Activated CD8-positive, alpha-beta T cell treated with anti-CD3 and anti-CD28 coated beads, Interleukin-2, amount 10 ng/mL, durations not matched to agents 7 days and 5 days (primary cell): ENCODE data around the gene ZSWIM6. TPM values are rescaled to one million over a fixed set of nuclear protein-coding genes. Genes with fewer than 3 reads are reported as not detected.

ENCODE experiments used
- ATAC-seq: fragments of 150-1000 bp; cut with Tn5 transposase; one replicate; pipeline ENCODE4 v1.10.0; 2021; ENCODE audit warnings: moderate library complexity
- CTCF ChIA-PET: fragments of 350-600 bp; sonication (Branson Sonifier 250); formaldehyde crosslinking; loops from one replicate; lab custom pipeline; 2021; ENCODE audit warnings: antibody characterized with exemption; lab: Charles Lee
- POLR2A ChIA-PET: fragments of 350-600 bp; sonication (Branson Sonifier 250); formaldehyde crosslinking; loops from one replicate; lab custom pipeline; 2021; ENCODE audit warnings: antibody characterized with exemption; lab: Charles Lee
- DNase-seq: peaks from one replicate; pipeline ENCODE4 v3.0.0-alpha.2; 2020
- H3K27ac Mint-ChIP-seq: one replicate; pipeline ENCODE4 v1.8.0; 2021; ENCODE audit warnings: mild to moderate bottlenecking, mixed read lengths
- H3K27me3 Mint-ChIP-seq: one replicate; pipeline ENCODE4 v1.8.0; 2021; ENCODE audit warnings: low read depth, mixed read lengths
- H3K36me3 Mint-ChIP-seq: one replicate; pipeline ENCODE4 v1.8.0; 2021; ENCODE audit warnings: low read depth, mixed read lengths
- H3K4me1 Mint-ChIP-seq: one replicate; pipeline ENCODE4 v1.8.0; 2021; ENCODE audit warnings: low read depth, mixed read lengths
- H3K4me3 Mint-ChIP-seq: one replicate; pipeline ENCODE4 v1.8.0; 2021; ENCODE audit warnings: mild to moderate bottlenecking, mixed read lengths
- H3K9me3 Mint-ChIP-seq: one replicate; pipeline ENCODE4 v1.8.0; 2022; ENCODE audit warnings: mixed read lengths; ENCODE audit not compliant: insufficient read depth
- total RNA-seq, 2 experiments: library from RNA; stranded (reverse); gene quantifications; one replicate each; pipeline ENCODE4 v1.2.3, GENCODE V29; 2021

The ZSWIM6 gene
- total RNA-seq, 2 experiments from 2014 or later: 2.5 to 2.6 TPM

DNA sequence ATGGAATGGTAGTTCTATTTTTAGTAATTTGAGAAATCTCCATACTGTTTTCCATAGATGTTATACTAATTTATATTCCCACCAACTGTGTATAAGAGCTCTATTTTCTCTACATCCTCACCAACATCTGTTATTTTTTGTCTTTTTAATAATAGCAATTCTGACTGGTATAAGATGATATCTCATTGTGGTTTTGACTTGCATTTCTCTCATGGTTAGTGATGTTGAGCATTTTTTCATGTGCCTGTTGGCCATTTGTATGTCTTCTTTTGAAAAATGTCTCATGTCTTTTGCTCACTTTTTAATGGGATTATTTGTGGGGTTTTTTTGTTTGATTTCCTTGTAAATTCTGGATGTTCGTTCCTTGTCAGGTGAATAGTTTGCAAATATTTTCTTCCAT is 154.4 kb downstream of the ZSWIM6 start:
- no peaks in the 10 kb centered on the region for H3K27me3 Mint-ChIP-seq

DNA sequence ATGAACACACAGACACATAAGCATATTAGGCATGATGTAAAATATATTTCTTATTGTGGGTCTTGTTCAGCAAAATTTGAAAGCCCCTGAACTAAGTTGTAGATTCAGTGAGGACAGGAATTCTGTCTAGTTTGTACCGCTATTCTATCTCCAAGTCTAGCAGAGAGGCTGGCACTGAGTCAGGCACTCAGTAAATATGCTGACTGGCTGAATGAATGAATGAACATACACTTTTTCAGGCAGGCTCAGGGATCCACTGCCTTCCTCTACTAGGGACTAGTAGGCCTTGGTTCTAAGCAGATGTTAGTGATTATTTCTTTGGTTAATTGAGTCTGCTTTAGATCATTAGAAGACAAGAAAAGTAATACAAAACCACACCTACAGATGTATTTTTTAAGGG is 157.5 kb downstream of the ZSWIM6 start:
- ATAC-seq (no peak), DNase-seq (no peak)
- Mint-ChIP-seq H3K36me3 (no peaks in the 10 kb centered on the region), H3K4me1 (no peaks in the 10 kb centered on the region), H3K27me3 (no peaks in the 10 kb centered on the region), H3K9me3 (no peaks in the 10 kb centered on the region), H3K27ac (no peak overlapping the region), H3K4me3 (no peak overlapping the region)
- ChIA-PET CTCF (no interaction called here), POLR2A (no interaction called here)

More for the DNA sequence above, 154.4 kb downstream of the ZSWIM6 start:
- Mint-ChIP-seq H3K4me3 (no peak overlapping the region), H3K27ac (no peak overlapping the region), H3K4me1 (no peaks in the 10 kb centered on the region), H3K9me3 (no peaks in the 10 kb centered on the region), H3K36me3 (no peaks in the 10 kb centered on the region)
- ChIA-PET CTCF (no interaction called here), POLR2A (no interaction called here)
- DNase-seq (no peak), ATAC-seq (no peak)

DNA sequence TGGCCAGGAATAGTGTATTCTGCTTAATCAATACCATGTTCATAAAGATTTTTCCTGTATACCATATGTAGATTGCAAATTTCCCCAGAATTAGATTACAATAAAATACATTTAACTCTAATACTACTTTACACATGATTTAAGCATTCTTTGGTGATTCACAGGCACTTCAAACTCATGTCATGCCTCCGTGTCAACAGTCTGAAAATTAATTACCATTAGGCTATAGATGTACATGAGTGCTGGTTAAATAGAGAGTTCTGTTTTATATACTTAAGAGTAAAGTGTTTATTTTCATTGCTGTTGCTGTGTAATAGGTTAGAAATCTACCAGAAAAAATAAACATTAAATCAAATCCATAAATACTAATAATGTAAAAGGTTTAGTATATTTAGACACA is 159.8 kb downstream of the ZSWIM6 start:
- H3K9me3 Mint-ChIP-seq: no peaks in the 10 kb centered on the region
- no peaks in the 10 kb centered on the region for H3K27me3 Mint-ChIP-seq
- ChIA-PET CTCF (no interaction called here), POLR2A (no interaction called here)
- no peak overlapping the region for H3K27ac Mint-ChIP-seq
- ATAC-seq (no peak), DNase-seq (no peak)
- H3K4me1 Mint-ChIP-seq: no peaks in the 10 kb centered on the region
- H3K36me3 Mint-ChIP-seq: no peaks in the 10 kb centered on the region
- H3K4me3 Mint-ChIP-seq: no peak overlapping the region

DNA sequence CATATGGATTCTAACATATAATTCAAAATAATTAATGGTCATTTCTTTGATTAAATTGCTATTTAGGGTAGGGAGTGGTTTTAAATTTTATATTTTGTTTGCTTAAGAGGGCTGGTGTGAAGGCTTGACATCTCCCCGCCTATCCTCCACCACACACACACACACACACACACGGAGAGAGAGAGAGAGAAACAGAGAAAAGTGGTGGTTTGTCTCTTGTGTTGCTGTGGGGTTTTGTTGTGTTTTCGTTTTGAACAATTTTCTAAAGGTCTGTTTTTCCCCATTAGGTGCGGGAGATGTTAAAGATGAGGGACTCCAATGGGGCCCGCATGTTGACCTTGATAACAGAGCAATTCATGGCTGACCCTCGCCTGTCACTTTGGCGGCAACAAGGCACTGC is 161.9 kb downstream of the ZSWIM6 start:
- H3K27me3 Mint-ChIP-seq: no peaks in the 10 kb centered on the region
- POLR2A ChIA-PET: no interaction called here
- no peaks in the 10 kb centered on the region for H3K9me3 Mint-ChIP-seq
- CTCF ChIA-PET: no interaction called here
- H3K4me3 Mint-ChIP-seq: no peak overlapping the region
- H3K27ac Mint-ChIP-seq: no peak overlapping the region
- DNase-seq: no peak
- H3K36me3 Mint-ChIP-seq: no peaks in the 10 kb centered on the region
- ATAC-seq: no peak
- no peaks in the 10 kb centered on the region for H3K4me1 Mint-ChIP-seq

DNA sequence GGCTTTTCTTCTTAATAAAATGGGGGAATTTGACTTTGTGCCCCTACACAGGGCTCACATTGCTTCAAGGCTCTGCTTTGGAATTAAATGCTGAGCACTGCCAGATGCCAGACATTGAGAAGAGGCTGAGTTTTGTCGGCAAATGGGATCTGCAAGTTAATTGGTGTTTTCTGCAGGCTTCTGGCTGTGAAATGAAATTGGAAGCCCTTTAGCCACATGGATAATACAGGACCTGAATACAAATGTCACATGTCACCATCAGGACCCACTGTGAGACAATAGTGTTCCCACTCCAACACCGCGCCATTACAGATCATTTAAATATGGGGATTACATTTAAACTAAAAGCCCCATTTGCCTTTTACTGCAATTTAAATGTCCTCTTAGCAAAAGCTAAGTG is 164.4 kb downstream of the ZSWIM6 start:
- Mint-ChIP-seq H3K27me3 (no peaks in the 10 kb centered on the region), H3K27ac (no peak overlapping the region), H3K36me3 (no peaks in the 10 kb centered on the region), H3K9me3 (no peaks in the 10 kb centered on the region), H3K4me3 (no peak overlapping the region), H3K4me1 (no peaks in the 10 kb centered on the region)
- ChIA-PET CTCF (no interaction called here), POLR2A (no interaction called here)
- ATAC-seq (no peak), DNase-seq (no peak)

DNA sequence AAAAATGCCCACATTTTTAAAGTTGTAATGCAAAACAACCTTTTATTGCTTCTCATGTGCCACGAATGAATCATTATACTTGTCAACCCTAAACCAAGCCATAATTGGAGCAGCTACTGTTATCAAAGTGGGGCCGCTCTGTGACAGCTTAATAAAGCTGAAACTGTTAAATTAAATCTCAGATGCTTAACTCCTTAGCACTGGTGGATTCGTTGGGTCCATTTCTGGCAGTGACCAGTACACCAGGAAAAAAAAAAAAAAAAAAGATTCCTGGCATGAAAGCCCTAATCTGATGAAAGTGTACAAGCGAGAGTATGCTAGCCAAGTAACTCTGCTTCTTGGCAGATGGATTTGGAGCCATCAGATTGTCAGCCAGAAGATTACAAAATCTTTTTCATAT is 164.8 kb downstream of the ZSWIM6 start:
- no peak overlapping the region for H3K27ac Mint-ChIP-seq
- H3K4me3 Mint-ChIP-seq: no peak overlapping the region
- no peak for ATAC-seq
- H3K36me3 Mint-ChIP-seq: no peaks in the 10 kb centered on the region
- no peaks in the 10 kb centered on the region for H3K27me3 Mint-ChIP-seq
- CTCF ChIA-PET: no interaction called here
- H3K9me3 Mint-ChIP-seq: no peaks in the 10 kb centered on the region
- no peak for DNase-seq
- no peaks in the 10 kb centered on the region for H3K4me1 Mint-ChIP-seq
- POLR2A ChIA-PET: no interaction called here

DNA sequence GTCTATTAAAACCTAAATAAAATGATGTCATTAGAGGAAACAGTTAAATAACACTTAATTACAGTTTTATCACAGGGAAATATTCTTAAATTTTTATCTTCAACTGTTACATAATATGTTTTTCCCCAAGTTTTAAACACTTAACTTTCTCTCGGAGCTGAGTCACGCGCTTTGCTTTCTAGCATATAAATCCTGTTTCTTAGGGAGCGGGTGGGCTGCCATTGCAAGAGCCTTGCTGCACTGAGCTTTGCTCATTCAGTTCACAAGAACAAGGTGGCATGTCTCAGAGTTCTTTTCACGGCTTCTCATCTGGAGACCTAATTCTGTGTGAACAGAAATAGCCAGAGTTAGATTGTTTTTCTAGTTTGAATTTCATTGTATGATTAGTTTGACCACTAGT is 166.1 kb downstream of the ZSWIM6 start:
- CTCF ChIA-PET: no interaction called here
- Mint-ChIP-seq H3K4me3 (no peak overlapping the region), H3K4me1 (no peaks in the 10 kb centered on the region), H3K27me3 (no peaks in the 10 kb centered on the region), H3K9me3 (no peaks in the 10 kb centered on the region), H3K27ac (no peak overlapping the region), H3K36me3 (no peaks in the 10 kb centered on the region)
- ATAC-seq: no peak
- POLR2A ChIA-PET: no interaction called here
- no peak for DNase-seq

DNA sequence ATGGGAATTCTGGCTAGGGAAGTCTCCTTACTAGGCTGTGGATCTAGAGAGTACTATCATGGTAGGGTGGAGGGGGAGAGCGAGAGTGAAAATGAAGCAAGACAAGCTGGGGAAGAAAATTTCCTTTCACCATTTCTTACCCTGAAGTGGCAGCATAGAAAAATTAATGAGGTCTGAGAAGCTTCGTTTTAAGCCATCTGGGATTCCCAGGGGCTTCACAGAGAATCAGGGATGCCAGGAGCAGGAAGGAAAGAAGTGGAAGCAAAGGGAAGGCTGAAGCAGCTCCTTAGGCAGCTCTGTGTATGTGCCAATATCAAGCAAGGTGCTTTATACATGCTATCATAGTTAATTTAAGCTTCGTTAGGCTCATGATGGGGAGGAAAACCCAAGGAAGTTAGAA is 169.9 kb downstream of the ZSWIM6 start:
- Mint-ChIP-seq H3K9me3 (no peaks in the 10 kb centered on the region), H3K27ac (no peak overlapping the region), H3K4me1 (no peaks in the 10 kb centered on the region), H3K27me3 (no peaks in the 10 kb centered on the region), H3K4me3 (no peak overlapping the region), H3K36me3 (no peaks in the 10 kb centered on the region)
- ATAC-seq (no peak), DNase-seq (no peak)
- POLR2A ChIA-PET: no interaction called here
- CTCF ChIA-PET: no interaction called here

DNA sequence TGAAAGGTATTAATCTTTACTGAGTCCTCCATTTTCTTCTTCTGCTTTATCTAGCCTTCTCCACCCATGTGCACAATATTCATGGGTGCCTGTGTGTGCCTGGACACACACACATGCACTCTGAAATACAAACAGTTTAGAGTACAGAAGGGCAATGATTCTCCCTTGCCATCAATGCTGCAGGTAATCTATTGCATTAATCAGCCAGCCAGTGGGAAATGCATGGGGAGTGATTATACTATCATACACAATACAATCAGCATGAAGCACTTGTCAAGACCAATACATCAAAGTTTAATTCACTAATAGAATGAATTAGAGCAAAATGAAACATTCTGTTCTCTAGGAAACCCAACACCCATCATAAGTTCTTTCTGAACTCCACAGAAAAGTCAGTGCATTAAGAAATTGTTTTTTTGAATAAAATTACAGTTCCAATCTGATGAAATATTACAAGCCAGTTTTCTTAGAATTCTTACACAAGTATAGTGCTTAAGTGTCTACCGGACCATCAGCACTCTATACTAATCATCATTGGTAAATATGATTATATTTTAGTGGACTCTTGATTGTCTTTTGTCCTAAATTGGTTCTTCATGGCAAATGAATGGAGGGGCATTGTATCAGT is 172.2 kb downstream of the ZSWIM6 start:
- ChIA-PET POLR2A (no interaction called here), CTCF (no interaction called here)
- Mint-ChIP-seq H3K4me1 (no peaks in the 10 kb centered on the region), H3K27me3 (no peaks in the 10 kb centered on the region), H3K36me3 (no peaks in the 10 kb centered on the region), H3K9me3 (no peaks in the 10 kb centered on the region), H3K4me3 (no peak overlapping the region), H3K27ac (no peak overlapping the region)
- DNase-seq (no peak), ATAC-seq (no peak)

DNA sequence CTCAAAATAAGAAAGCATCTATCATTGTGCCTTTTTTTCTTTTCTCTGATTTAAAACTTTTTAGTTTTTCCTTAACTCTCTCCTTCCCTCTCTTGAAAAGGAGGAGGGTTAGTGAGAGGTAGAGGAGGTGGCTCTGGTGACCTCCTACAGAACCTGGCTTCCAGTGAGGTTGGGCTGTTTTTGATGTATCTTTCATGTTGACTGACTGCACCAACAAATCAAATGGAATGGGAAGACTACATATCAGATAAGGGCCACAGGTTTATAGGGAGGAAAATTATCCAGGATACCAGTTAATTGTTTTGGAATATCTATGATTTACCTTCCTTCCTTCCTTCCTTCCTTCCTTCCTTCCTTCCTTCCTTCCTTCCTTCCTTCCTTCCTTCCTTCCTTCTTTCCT is 173.2 kb downstream of the ZSWIM6 start:
- ATAC-seq (no peak), DNase-seq (no peak)
- no peak overlapping the region for H3K4me3 Mint-ChIP-seq
- ChIA-PET POLR2A (no interaction called here), CTCF (no interaction called here)
- H3K27ac Mint-ChIP-seq: no peak overlapping the region
- H3K27me3 Mint-ChIP-seq: no peaks in the 10 kb centered on the region
- no peaks in the 10 kb centered on the region for H3K4me1 Mint-ChIP-seq
- H3K36me3 Mint-ChIP-seq: no peaks in the 10 kb centered on the region
- H3K9me3 Mint-ChIP-seq: peaks cover 3% of the 10 kb centered on the region

DNA sequence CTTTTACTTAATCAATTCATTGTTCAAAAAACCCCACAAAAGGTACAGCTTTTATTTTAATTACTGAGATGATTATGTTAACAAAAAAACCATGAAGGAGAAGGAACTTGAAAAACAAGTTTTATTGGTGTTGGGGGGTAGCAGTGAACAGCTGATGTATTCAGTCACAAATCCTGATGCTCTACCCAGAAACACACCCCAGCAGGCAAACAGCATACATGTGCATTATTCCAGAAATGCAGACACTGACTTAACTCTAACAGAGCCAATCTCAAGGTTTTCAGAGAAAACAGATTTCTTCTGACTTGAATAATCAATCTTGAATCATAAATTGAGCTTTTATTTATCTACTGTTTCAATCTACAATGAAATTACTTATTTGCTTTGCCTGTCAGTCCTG is 175.2 kb downstream of the ZSWIM6 start:
- Mint-ChIP-seq H3K4me1 (no peaks in the 10 kb centered on the region), H3K9me3 (peaks cover 5% of the 10 kb centered on the region), H3K4me3 (no peak overlapping the region), H3K36me3 (no peaks in the 10 kb centered on the region), H3K27ac (no peak overlapping the region), H3K27me3 (no peaks in the 10 kb centered on the region)
- ChIA-PET POLR2A (no interaction called here), CTCF (no interaction called here)
- no peak for ATAC-seq
- DNase-seq: no peak

DNA sequence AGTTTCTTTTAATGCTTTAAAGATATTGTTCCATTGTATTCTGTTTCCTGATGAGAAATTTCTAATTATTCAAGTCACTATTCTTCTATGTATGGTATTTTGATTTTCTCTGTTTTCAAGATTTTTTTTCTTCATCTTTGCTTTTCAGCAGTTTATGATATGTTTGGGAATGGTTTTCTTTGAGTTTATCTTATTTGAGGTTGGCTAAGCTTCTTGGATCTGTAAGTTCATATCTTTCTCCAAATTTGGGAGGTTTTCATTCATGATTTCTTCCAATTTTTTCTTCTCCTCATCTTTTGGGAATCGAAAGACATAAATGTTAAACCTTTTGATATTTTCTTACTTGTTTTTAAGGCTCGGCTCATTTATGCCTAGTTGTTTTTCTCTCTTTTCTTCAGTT is 184.9 kb downstream of the ZSWIM6 start:
- Mint-ChIP-seq H3K27ac (no peak overlapping the region), H3K4me3 (no peak overlapping the region), H3K4me1 (no peaks in the 10 kb centered on the region), H3K9me3 (peaks cover 13% of the 10 kb centered on the region), H3K36me3 (peaks cover 1% of the 10 kb centered on the region), H3K27me3 (no peaks in the 10 kb centered on the region)
- ATAC-seq (no peak), DNase-seq (no peak)
- CTCF ChIA-PET: no interaction called here
- POLR2A ChIA-PET: no interaction called here

DNA sequence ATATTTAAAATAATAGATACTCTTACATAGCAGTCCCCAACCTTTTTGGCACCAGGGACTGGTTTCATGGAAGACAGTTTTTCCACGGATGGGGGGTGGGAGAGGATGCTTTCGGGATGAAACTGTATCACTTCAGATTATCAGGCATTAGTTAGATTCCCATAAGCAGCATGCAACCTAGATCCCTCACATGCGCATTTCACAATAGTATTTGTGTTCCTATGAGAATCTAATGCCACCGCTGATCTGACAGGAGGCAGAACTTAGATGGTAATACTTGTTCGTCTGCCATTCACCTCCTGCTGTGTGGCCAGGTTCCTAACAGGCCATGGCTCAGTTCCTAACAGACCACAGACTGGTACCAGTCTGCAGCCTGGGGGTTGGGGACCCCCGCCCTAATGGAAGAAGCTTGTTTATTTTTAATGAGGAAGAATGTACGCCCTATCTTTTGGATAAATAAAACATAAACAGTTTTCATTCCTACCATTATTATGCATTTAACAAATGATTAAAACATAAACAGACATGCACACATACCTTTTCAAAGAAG is 187.7 kb downstream of the ZSWIM6 start:
- Mint-ChIP-seq H3K36me3 (peaks cover 1% of the 10 kb centered on the region), H3K4me3 (no peak overlapping the region), H3K9me3 (peaks cover 13% of the 10 kb centered on the region), H3K27me3 (no peaks in the 10 kb centered on the region), H3K4me1 (no peaks in the 10 kb centered on the region), H3K27ac (no peak overlapping the region)
- POLR2A ChIA-PET: no interaction called here
- CTCF ChIA-PET: no interaction called here
- DNase-seq: no peak
- no peak for ATAC-seq
